ENCODE measurements around the gene ABHD5. TPM values are rescaled to one million over a fixed set of nuclear protein-coding genes. Genes with fewer than 3 reads are reported as not detected.
"Not testable (repeated sequence)": the region's sequence is repeated elsewhere in the genome, so short reads cannot be mapped to it uniquely, and the experiment has no call there.

Gene ABHD5
- total RNA-seq, 1 donor from 2014 or later, result 59.2 TPM

DNA sequence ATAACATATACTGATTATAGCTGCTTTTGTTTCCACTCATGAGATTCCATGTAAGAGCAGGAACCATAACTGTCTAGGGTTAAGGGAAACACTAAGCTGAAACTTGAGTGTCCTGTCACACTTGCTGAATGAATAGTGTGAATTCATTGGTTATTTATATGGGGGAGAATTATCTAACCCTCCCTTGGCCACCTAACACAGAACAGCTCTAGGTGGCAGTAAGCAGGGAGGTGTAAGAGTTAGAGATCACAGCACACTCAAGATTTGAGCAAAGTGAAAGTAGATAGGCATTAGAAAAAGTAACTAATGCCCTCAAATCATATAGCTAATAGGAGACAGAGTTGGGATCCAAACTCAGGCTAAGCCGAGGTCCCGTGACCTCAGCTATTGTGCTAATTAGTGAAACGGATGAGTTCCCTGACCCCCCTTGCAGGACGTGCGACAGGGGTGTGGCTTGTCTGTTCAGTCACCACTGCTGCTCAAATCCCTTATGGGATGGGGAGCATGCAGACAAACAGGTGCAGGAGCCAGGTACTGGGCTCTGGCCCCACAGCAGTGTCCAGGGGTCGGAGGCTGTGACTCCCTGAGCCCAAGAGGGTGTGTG, 41.3 kb upstream of the ABHD5 start:
- Histone ChIP-seq H3K4me1 (no peaks in the 10 kb centered on the region), H3K36me3 (no peaks in the 10 kb centered on the region), H3K27ac (no peak overlapping the region), H3K27me3 (ENCODE audit: low read depth) (no peaks in the 10 kb centered on the region), H3K9me3 (no peaks in the 10 kb centered on the region), H3K4me3 (no peak overlapping the region)
- TF ChIP-seq CTCF (IDR thresholded peaks at IDR 0.05), result no peak
- DNase-seq (no peak), ATAC-seq (no peak)
- intact Hi-C loops (cut with DNase I), result no loop called here

GRCh38 chr3:43650345-43650744, 40.4 kb upstream of the ABHD5 start:
- ATAC-seq (no peak), DNase-seq (no peak)
- Histone ChIP-seq H3K36me3 (no peaks in the 10 kb centered on the region), H3K27ac (no peak overlapping the region), H3K4me1 (no peaks in the 10 kb centered on the region), H3K27me3 (ENCODE audit: low read depth) (no peaks in the 10 kb centered on the region), H3K9me3 (no peaks in the 10 kb centered on the region), H3K4me3 (no peak overlapping the region)
- intact Hi-C loops (cut with DNase I), result no loop called here
- TF ChIP-seq CTCF (IDR thresholded peaks at IDR 0.05), result no peak

- H3K4me3 ChIP-seq; H3K27me3 ChIP-seq (ENCODE audit: low read depth); H3K4me1 ChIP-seq; H3K9me3 ChIP-seq; H3K36me3 ChIP-seq; DNase-seq; intact Hi-C loops (cut with DNase I); H3K27ac ChIP-seq; ATAC-seq: not testable (repeated sequence)
These were observed 34.3 kb upstream of the ABHD5 start for GRCh38 chr3:43656390-43656789.

GRCh38 chr3:43659250-43659880, 31.4 kb upstream of the ABHD5 start:
- ATAC-seq, result no peak
- Histone ChIP-seq H3K4me1 (no peaks in the 10 kb centered on the region), H3K27me3 (ENCODE audit: low read depth) (no peaks in the 10 kb centered on the region), H3K4me3 (no peak overlapping the region), H3K36me3 (no peaks in the 10 kb centered on the region), H3K9me3 (peaks cover 3% of the 10 kb centered on the region), H3K27ac (no peak overlapping the region)
- TF ChIP-seq CTCF (IDR thresholded peaks at IDR 0.05), result no peak
- intact Hi-C loops (cut with DNase I), result no loop called here
- DNase-seq, result no peak

DNA sequence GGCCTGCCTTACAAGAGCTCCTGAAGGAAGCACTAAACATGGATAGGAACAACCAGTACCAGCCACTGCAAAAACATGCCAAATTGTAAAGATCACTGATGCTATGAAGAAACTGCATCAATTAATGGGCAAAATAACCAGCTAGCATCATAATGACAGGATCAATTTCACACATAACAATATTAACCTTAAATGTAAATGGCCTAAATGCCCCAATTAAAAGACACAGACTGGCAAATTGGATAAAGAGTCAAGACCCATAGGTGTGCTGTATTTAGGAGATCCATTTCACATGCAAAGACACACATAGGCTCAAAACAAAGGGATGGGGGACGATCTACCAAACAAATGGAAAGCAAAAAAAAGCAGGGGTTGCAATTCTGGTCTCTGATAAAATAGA, 29.4 kb upstream of the ABHD5 start:
- H3K4me3 ChIP-seq; ATAC-seq; intact Hi-C loops (cut with DNase I); H3K36me3 ChIP-seq; DNase-seq; H3K9me3 ChIP-seq; H3K27me3 ChIP-seq (ENCODE audit: low read depth); H3K27ac ChIP-seq; H3K4me1 ChIP-seq: not testable (repeated sequence)

DNA sequence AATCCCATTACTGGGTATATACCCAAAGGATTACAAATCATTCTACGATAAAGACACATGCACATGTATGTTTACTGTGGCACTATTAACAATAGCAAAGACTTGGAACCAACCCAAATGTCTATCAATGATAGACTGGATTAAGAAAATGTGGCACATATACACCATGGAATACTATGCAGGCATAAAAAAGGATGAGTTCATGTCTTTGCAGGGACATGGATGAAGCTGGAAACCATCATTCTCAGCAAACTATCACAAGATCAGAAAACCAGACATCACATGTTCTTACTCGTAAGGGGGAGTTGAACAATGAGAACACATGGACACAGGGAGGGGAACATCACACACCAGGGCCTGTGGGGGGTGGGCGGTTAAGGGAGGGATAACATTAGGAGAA, 25.7 kb upstream of the ABHD5 start:
- H3K27me3 ChIP-seq (ENCODE audit: low read depth); intact Hi-C loops (cut with DNase I); DNase-seq; H3K4me1 ChIP-seq; H3K27ac ChIP-seq; H3K36me3 ChIP-seq; ATAC-seq; H3K4me3 ChIP-seq; H3K9me3 ChIP-seq: not testable (repeated sequence)

DNA sequence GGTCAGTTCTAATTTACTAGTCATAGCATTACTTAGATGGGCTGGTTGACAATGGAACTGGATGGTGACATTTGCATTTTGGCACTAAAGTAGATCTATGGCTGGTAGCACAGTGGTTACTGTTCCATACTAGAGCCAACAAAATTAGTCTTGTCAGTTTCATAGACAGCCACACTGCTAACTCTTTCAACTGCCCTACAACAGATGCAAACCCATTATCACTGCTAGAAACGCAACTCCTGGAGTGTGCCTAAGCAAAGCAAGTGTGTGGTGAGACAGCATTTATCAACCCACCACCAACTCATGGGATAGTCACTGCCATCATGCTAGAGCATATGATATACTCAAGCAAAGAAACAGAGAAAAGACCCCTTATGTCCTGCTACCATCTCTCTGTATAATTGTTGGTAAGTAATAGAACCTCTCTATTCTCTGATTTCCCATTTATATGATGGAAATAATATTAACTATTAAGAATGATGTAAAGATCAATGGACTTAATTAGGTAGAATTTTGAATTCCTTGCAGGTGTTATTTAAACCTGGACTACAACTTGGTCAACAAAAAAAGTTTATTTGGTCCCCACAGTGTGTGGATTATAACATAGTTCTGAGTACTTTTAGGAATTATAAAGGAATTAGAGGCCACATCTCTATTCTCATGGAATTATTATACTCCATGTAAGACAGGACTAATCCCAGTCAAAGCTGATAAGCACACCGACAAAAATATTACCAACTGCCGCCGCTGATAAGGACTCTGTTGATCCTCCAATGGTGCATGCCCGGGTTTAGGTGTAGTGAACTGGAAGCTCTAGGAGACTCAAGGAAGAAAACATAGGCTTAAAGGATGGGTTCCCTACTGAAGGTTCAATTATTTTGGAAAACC, 19.9 kb upstream of the ABHD5 start:
- H3K4me3 ChIP-seq, result no peak overlapping the region
- DNase-seq, result no peak
- TF ChIP-seq CTCF (IDR thresholded peaks at IDR 0.05), result no peak

More for the DNA sequence above, 19.9 kb upstream of the ABHD5 start:
- no peak overlapping the region for H3K27ac ChIP-seq
- H3K4me1 ChIP-seq, result no peaks in the 10 kb centered on the region
- no peak for ATAC-seq
- intact Hi-C loops (cut with DNase I), result no loop called here
- no peaks in the 10 kb centered on the region for H3K9me3 ChIP-seq
- H3K27me3 ChIP-seq (ENCODE audit: low read depth), result no peaks in the 10 kb centered on the region
- H3K36me3 ChIP-seq, result no peaks in the 10 kb centered on the region
